ENCODE data around the gene SLC46A2.
A peak's percentile ranks its signal among the peaks of the same experiment; 100 is the strongest.

- no peak for TF ChIP-seq POLR2A (IDR thresholded peaks at IDR 0.05)
- no peak for TF ChIP-seq CTCF (IDR thresholded peaks at IDR 0.05)
- TF ChIP-seq EP300 (IDR thresholded peaks at IDR 0.05): peak in 1 of 4 donors; percentile 45
Measured at GRCh38 chr9:112852741-112853504, 37.8 kb downstream of the SLC46A2 start.
